Thyroid gland (tissue), 4 donors: Measurements from ENCODE around the gene TMEM92. TPM values are rescaled to one million over a fixed set of nuclear protein-coding genes. Genes with fewer than 3 reads are reported as not detected.

Experiments
- DNase-seq, 2 donors: peaks; one replicate each; pipeline ENCODE4 v3.0.0-alpha.2; 2019
- H3K27ac ChIP-seq, 3 donors: fragments of 200-600 bp; sonication (generic); 1 replicate in 2 of 3; 2 replicates in 1 of 3; pipeline ENCODE4 v1.5.1; 2016 to 2019; ENCODE audit warnings: mild to moderate bottlenecking in 1 of 3, moderate library complexity in 1 of 3
- H3K27me3 ChIP-seq: fragments of 200-600 bp; sonication (generic); one replicate; pipeline ENCODE4 v1.5.1; 2019
- H3K36me3 ChIP-seq, 2 donors: fragments of 200-600 bp; sonication (generic); one replicate each; pipeline ENCODE4 v1.5.1; 2016 to 2019
- H3K4me1 ChIP-seq, 2 donors: fragments of 200-600 bp; sonication (generic); one replicate each; pipeline ENCODE4 v1.5.1; 2017 to 2019
- H3K4me3 ChIP-seq, 3 donors: fragments of 200-600 bp; sonication (generic); replicated peaks in 1 of 3; 1 replicate in 2 of 3; 2 replicates in 1 of 3; pipeline ENCODE4 v1.5.1; 2016; ENCODE audit warnings: mild to moderate bottlenecking in 1 of 3
- H3K9me3 ChIP-seq: fragments of 200-600 bp; sonication (generic); one replicate; pipeline ENCODE4 v1.5.1; 2017
- POLR2A ChIP-seq, 2 donors: fragments of 450-650 bp; IDR thresholded peaks; one replicate each; pipeline ENCODE4 v1.6.1; 2017; ENCODE audit warnings: antibody characterized with exemption in 2 of 2, mild to moderate bottlenecking in 2 of 2, moderate library complexity in 1 of 2
- WGBS, 2 donors: methylation state at CpG; one replicate each; pipeline ENCODE4 v1.1.5; 2017; 5-methylcytosine and 5-hydroxymethylcytosine counted together
- intact Hi-C: fragments of 100-400 bp; cut with DNase I; formaldehyde crosslinking; loops from one replicate; pipeline ENCODE4 v1.15.1; 2023
- total RNA-seq, 4 donors: library from RNA; depleted of rRNA; stranded (reverse); fragments of >200 nt; gene quantifications; one replicate each; pipeline ENCODE4 v1.2.3, GENCODE V29; 2016
- TF ChIP-seq, protein P1 (sequence below), 6 experiments: fragments of 200-600 bp in 3 of 6; fragments of 450-650 bp in 3 of 6; sonication (generic) in 3 of 6; IDR thresholded peaks; one replicate each; pipeline ENCODE4 v1.5.1; 2016 to 2019; ENCODE audit warnings: antibody characterized with exemption in 6 of 6, mild to moderate bottlenecking in 2 of 6, inconsistent platforms in 1 of 6, moderate library complexity in 1 of 6

The TMEM92 gene
- total RNA-seq, 4 donors from 2014 or later: not detected

DNA sequence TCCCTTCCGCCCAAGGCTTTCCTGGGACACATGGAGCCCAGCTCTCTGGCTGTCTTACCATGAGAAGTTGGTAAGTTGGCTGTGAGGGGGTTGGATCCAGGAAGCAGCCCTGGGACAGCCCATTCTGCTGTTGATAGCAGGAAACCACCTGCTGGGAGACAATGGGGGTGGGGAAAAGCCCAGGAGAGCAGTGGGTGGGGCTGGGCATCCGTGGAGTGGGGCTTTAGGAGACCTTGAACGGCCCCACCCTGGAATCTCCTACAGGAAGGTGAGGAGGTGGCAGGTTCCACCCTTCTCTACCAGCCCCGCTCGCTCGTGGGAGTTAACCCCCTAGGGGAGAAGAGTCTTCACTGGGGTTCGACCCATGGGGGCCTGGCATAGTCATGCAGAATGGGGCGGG lies 5.8 kb downstream of the TMEM92 start:
- Histone ChIP-seq H3K27ac (no peak overlapping the region), H3K27me3 (no peaks in the 10 kb centered on the region), H3K4me1 (no peaks in the 10 kb centered on the region), H3K9me3 (no peaks in the 10 kb centered on the region), H3K4me3 (no peak overlapping the region), H3K36me3 (no peaks in the 10 kb centered on the region)
- TF ChIP-seq, protein P1, sequence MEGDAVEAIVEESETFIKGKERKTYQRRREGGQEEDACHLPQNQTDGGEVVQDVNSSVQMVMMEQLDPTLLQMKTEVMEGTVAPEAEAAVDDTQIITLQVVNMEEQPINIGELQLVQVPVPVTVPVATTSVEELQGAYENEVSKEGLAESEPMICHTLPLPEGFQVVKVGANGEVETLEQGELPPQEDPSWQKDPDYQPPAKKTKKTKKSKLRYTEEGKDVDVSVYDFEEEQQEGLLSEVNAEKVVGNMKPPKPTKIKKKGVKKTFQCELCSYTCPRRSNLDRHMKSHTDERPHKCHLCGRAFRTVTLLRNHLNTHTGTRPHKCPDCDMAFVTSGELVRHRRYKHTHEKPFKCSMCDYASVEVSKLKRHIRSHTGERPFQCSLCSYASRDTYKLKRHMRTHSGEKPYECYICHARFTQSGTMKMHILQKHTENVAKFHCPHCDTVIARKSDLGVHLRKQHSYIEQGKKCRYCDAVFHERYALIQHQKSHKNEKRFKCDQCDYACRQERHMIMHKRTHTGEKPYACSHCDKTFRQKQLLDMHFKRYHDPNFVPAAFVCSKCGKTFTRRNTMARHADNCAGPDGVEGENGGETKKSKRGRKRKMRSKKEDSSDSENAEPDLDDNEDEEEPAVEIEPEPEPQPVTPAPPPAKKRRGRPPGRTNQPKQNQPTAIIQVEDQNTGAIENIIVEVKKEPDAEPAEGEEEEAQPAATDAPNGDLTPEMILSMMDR (IDR thresholded peaks at IDR 0.05): no peak
- DNase-seq: no peak
- intact Hi-C loops: no loop called here
- WGBS, 2 donors: 44 to 58% methylated on average over 3 to 7 of the region's 8 CpGs

DNA sequence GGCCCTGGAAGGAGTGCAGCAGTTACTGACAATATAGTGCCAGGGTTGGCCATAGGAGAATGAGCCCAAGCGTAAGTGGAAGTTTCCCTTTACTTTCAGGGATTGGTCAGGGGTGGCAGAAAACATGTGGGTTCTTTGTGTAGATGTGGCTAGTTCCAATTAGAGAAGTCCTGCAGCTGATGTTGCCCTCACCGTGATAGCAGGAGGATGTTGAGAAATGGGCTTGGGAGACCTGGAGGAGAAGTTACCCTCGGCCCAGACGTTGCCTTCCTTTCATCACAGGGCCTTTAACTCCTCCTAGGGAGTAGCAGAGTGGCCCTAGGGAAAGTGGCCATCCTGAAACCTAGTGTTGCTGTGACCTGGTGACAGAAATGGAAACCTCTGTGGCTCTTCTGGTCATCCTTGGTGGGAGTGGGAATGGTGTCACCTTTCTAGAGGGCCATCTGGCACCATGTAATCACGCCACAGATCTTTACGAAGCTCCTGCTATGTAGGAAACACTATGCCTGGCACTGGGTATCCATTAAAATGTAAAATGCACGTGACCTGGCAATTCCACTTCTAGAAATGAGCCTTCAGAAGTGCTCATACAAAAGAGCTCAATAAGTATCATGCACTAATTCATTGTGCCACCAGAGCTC lies 6.7 kb downstream of the TMEM92 start:
- no peak overlapping the region for H3K4me3 ChIP-seq
- no peaks in the 10 kb centered on the region for H3K9me3 ChIP-seq
- TF ChIP-seq, protein P1 (IDR thresholded peaks at IDR 0.05): no peak
- TF ChIP-seq POLR2A (IDR thresholded peaks at IDR 0.05): no peak
- no peak for DNase-seq
- H3K27ac ChIP-seq: no peak overlapping the region
- H3K36me3 ChIP-seq: no peaks in the 10 kb centered on the region
- no peaks in the 10 kb centered on the region for H3K4me1 ChIP-seq
- WGBS, 2 donors: 82 to 88% methylated on average over 7 of the region's 7 CpGs
- intact Hi-C loops: no loop called here
- H3K27me3 ChIP-seq: no peaks in the 10 kb centered on the region

GRCh38 chr17:50281739-50282401 lies 7.6 kb downstream of the TMEM92 start:
- Histone ChIP-seq H3K4me3 (no peak overlapping the region), H3K27me3 (no peaks in the 10 kb centered on the region), H3K36me3 (no peaks in the 10 kb centered on the region), H3K9me3 (no peaks in the 10 kb centered on the region), H3K4me1 (no peaks in the 10 kb centered on the region), H3K27ac (no peak overlapping the region)
- DNase-seq: no peak
- TF ChIP-seq, protein P1 (IDR thresholded peaks at IDR 0.05): no peak
- no peak for TF ChIP-seq POLR2A (IDR thresholded peaks at IDR 0.05)
- intact Hi-C loops: no loop called here
- 87 to 88% methylated on average over 4 of the region's 4 CpGs for WGBS, 2 donors

- intact Hi-C loops: no loop called here
- 79 to 86% methylated on average over 10 of the region's 10 CpGs for WGBS, 2 donors
- no peaks in the 10 kb centered on the region for H3K4me1 ChIP-seq
- no peak for TF ChIP-seq POLR2A (IDR thresholded peaks at IDR 0.05)
- TF ChIP-seq, protein P1 (IDR thresholded peaks at IDR 0.05): no peak
- no peak for DNase-seq
- no peaks in the 10 kb centered on the region for H3K27me3 ChIP-seq
- H3K4me3 ChIP-seq: no peak overlapping the region
- no peaks in the 10 kb centered on the region for H3K36me3 ChIP-seq
- H3K27ac ChIP-seq: no peak overlapping the region
- no peaks in the 10 kb centered on the region for H3K9me3 ChIP-seq
Measured at GRCh38 chr17:50283246-50283645, 9.0 kb downstream of the TMEM92 start.

GRCh38 chr17:50283714-50284113 lies 9.4 kb downstream of the TMEM92 start:
- no peak for DNase-seq
- WGBS, 2 donors: 73 to 78% methylated on average over 7 of the region's 7 CpGs
- Histone ChIP-seq H3K9me3 (no peaks in the 10 kb centered on the region), H3K36me3 (no peaks in the 10 kb centered on the region), H3K27ac (no peak overlapping the region), H3K4me1 (no peaks in the 10 kb centered on the region), H3K27me3 (no peaks in the 10 kb centered on the region), H3K4me3 (no peak overlapping the region)
- intact Hi-C loops: no loop called here
- TF ChIP-seq POLR2A (IDR thresholded peaks at IDR 0.05): no peak
- TF ChIP-seq, protein P1 (IDR thresholded peaks at IDR 0.05): no peak
